SK-N-SH (cell line): Measurements from ENCODE around the gene GABRD.

ENCODE experiments used
- JUND ChIP-seq: IDR thresholded peaks from 2 replicates; pipeline ENCODE4 v1.4.0; 2012
- POLR2AphosphoS5 ChIP-seq: IDR thresholded peaks from 2 replicates; pipeline ENCODE4 v1.6.1; 2012; ENCODE audit warnings: low read depth, low read length
- TCF12 ChIP-seq: IDR thresholded peaks from 2 replicates; pipeline ENCODE4 v1.4.0; 2012
- TF ChIP-seq, protein P1 (sequence below): fragments of 200-600 bp; sonication (generic); IDR thresholded peaks from 2 replicates; pipeline ENCODE4 v1.6.1; 2017; ENCODE audit warnings: antibody characterized with exemption, mild to moderate bottlenecking, moderate library complexity
- TF ChIP-seq, protein P2 (sequence below): fragments of 150-350 bp; IDR thresholded peaks from 2 replicates; pipeline ENCODE4 v1.6.1; 2017; ENCODE audit warnings: antibody characterized with exemption, low read length, low read depth, borderline replicate concordance

DNA sequence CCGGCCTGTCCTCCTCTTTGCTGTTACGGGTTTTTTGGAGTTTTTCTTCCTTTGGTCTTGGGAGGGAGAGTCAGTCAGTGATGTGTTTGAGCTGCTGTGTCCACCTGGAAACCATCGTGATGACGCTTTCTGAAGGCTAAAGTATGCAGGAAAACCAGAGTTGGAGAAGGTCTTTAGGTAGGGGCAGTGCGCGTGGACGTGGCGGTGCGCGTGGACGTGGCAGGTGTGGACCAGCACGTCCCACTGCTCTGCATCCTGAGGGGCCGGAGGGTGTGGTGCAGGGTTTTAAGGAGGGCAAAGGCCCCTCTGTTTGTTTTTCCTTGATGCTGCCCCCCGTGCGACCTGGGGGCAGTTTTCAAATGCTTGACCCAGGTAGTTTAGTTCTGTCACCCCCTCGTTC, 61.0 kb downstream of the GABRD start:
- TF ChIP-seq, protein P1, sequence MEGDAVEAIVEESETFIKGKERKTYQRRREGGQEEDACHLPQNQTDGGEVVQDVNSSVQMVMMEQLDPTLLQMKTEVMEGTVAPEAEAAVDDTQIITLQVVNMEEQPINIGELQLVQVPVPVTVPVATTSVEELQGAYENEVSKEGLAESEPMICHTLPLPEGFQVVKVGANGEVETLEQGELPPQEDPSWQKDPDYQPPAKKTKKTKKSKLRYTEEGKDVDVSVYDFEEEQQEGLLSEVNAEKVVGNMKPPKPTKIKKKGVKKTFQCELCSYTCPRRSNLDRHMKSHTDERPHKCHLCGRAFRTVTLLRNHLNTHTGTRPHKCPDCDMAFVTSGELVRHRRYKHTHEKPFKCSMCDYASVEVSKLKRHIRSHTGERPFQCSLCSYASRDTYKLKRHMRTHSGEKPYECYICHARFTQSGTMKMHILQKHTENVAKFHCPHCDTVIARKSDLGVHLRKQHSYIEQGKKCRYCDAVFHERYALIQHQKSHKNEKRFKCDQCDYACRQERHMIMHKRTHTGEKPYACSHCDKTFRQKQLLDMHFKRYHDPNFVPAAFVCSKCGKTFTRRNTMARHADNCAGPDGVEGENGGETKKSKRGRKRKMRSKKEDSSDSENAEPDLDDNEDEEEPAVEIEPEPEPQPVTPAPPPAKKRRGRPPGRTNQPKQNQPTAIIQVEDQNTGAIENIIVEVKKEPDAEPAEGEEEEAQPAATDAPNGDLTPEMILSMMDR, result no peak
- TF ChIP-seq TCF12 (no peak), JUND (no peak), POLR2AphosphoS5 (no peak)
- TF ChIP-seq, protein P2, sequence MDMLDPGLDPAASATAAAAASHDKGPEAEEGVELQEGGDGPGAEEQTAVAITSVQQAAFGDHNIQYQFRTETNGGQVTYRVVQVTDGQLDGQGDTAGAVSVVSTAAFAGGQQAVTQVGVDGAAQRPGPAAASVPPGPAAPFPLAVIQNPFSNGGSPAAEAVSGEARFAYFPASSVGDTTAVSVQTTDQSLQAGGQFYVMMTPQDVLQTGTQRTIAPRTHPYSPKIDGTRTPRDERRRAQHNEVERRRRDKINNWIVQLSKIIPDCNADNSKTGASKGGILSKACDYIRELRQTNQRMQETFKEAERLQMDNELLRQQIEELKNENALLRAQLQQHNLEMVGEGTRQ, result no peak
